Islet of Langerhans (tissue), 1 donor: ENCODE data around the gene ATP1A4.
A peak's percentile ranks its signal among the peaks of the same experiment; 100 is the strongest.

Experiments
- FAIRE-seq: peaks from one replicate; lab custom pipeline; 2011; peaks lifted over from hg19 to GRCh38; lab: Jason Lieb, UNC

Gene ATP1A4

GRCh38 chr1:160177667-160178066 is 26.3 kb downstream of the ATP1A4 start:
- FAIRE-seq = no peak

GRCh38 chr1:160178731-160179130 is 27.3 kb downstream of the ATP1A4 start:
- no peak for FAIRE-seq

GRCh38 chr1:160179336-160179735 is 27.9 kb downstream of the ATP1A4 start:
- FAIRE-seq = no peak

- FAIRE-seq = no peak
These were observed 34.8 kb downstream of the ATP1A4 start for GRCh38 chr1:160186246-160186645.

- no peak for FAIRE-seq
These were observed 35.3 kb downstream of the ATP1A4 start for GRCh38 chr1:160186729-160187128.

- no peak for FAIRE-seq
These were observed 36.0 kb downstream of the ATP1A4 start for GRCh38 chr1:160187407-160187806.

GRCh38 chr1:160188341-160188740 is 36.9 kb downstream of the ATP1A4 start:
- FAIRE-seq = no peak

- no peak for FAIRE-seq
These were observed 38.5 kb downstream of the ATP1A4 start, which contains the start of gene CASQ1 for GRCh38 chr1:160189649-160190625. Gene CASQ1 (plus strand): TSS chr1:160190575. CDS start chr1:160190752, 177 bp downstream.

GRCh38 chr1:160191756-160192155 is 40.4 kb downstream of the ATP1A4 start:
- FAIRE-seq = no peak

GRCh38 chr1:160192234-160192633 is 40.8 kb downstream of the ATP1A4 start:
- FAIRE-seq = no peak

GRCh38 chr1:160193091-160193819 is 41.9 kb downstream of the ATP1A4 start:
- peak; percentile 71 for FAIRE-seq

GRCh38 chr1:160193832-160194736 is 42.7 kb downstream of the ATP1A4 start:
- FAIRE-seq = no peak

GRCh38 chr1:160194737-160195059 is 43.3 kb downstream of the ATP1A4 start:
- no peak for FAIRE-seq

GRCh38 chr1:160196143-160196542 is 44.7 kb downstream of the ATP1A4 start:
- FAIRE-seq = no peak

- no peak for FAIRE-seq
These were observed 45.8 kb downstream of the ATP1A4 start for GRCh38 chr1:160197231-160197630.

- no peak for FAIRE-seq
These were observed 49.4 kb downstream of the ATP1A4 start for GRCh38 chr1:160200786-160201185.

GRCh38 chr1:160204526-160205241 is 53.3 kb downstream of the ATP1A4 start:
- no peak for FAIRE-seq

- FAIRE-seq = no peak
These were observed 54.0 kb downstream of the ATP1A4 start, which contains the start of gene PEA15 for GRCh38 chr1:160205242-160206035. Gene PEA15 (plus strand): TSS chr1:160205384. CDS start chr1:160211545, 6,161 bp downstream.

- FAIRE-seq = no peak
These were observed 54.6 kb downstream of the ATP1A4 start for GRCh38 chr1:160206036-160206389.

- no peak for FAIRE-seq
These were observed 55.2 kb downstream of the ATP1A4 start for GRCh38 chr1:160206421-160207117.
